HG03196 (cell line): ENCODE data around the gene TRAP1.
"Not testable (repeated sequence)": the region's sequence is repeated elsewhere in the genome, so short reads cannot be mapped to it uniquely, and the experiment has no call there.

ENCODE experiments used
- ATAC-seq: cut with Tn5 transposase; IDR thresholded peaks from one replicate; pipeline ENCODE4 v1.9.1; 2021; ENCODE audit not compliant: unreplicated experiment

The TRAP1 gene

GRCh38 chr16:3618769-3619141 lies 98.6 kb downstream of the TRAP1 start:
- no peak for ATAC-seq

GRCh38 chr16:3612510-3613466 lies 104.5 kb downstream of the TRAP1 start:
- ATAC-seq, result no peak

GRCh38 chr16:3611146-3611975 lies 106.0 kb downstream of the TRAP1 start, which contains the start of gene SLX4:
TSS of gene SLX4 (minus strand) at chr16:3611606. CDS start at chr16:3608964, 2,642 bp downstream.
- peak; percentile 81 for ATAC-seq

- no peak for ATAC-seq
Observed at GRCh38 chr16:3610698-3611145, 106.6 kb downstream of the TRAP1 start.

- no peak for ATAC-seq
Observed at GRCh38 chr16:3609895-3610697, 107.2 kb downstream of the TRAP1 start.

- not testable (repeated sequence) for ATAC-seq
Observed at GRCh38 chr16:3608976-3609375, 108.3 kb downstream of the TRAP1 start.

- ATAC-seq, result no peak
Observed at GRCh38 chr16:3608069-3608468, 109.3 kb downstream of the TRAP1 start.
